Common myeloid progenitor, CD34-positive (primary cell): ENCODE data around the gene SORL1.
A peak's percentile ranks its signal among the peaks of the same experiment; 100 is the strongest.

Source experiments
- CTCF ChIA-PET: fragments of 350-600 bp; sonication (Branson Sonifier 250); formaldehyde crosslinking; loops from one replicate; lab custom pipeline; 2021; ENCODE audit warnings: antibody characterized with exemption; lab: Charles Lee
- POLR2A ChIA-PET: fragments of 350-600 bp; sonication (Branson Sonifier 250); formaldehyde crosslinking; loops from one replicate; lab custom pipeline; 2021; ENCODE audit warnings: antibody characterized with exemption; lab: Charles Lee
- DNase-seq, 3 donors: peaks; one replicate each; pipeline versions ENCODE4 v3.0.0 to v3.0.0-alpha.2; 2013
- H3K27ac ChIP-seq, 2 experiments: 1 replicate in 1 of 2; 2 replicates in 1 of 2; pipeline ENCODE4 v1.7.0; 2013; ENCODE audit warnings: inconsistent platforms in 2 of 2, low read length in 2 of 2, mild to moderate bottlenecking in 2 of 2, low read depth in 1 of 2, moderate library complexity in 1 of 2; ENCODE audit not compliant: severe bottlenecking in 2 of 2, insufficient read depth in 1 of 2, poor library complexity in 1 of 2
- H3K27me3 ChIP-seq, 5 experiments: replicated peaks in 2 of 5; 1 replicate in 3 of 5; 2 replicates in 2 of 5; pipeline versions ENCODE4 v1.6.1 to v1.7.0; 2013; ENCODE audit warnings: low read length in 4 of 5, mild to moderate bottlenecking in 2 of 5, moderate library complexity in 2 of 5, inconsistent platforms in 1 of 5; ENCODE audit not compliant: insufficient read depth in 5 of 5, control insufficient read depth in 4 of 5
- H3K36me3 ChIP-seq, 4 experiments: 1 replicate in 2 of 4; 2 replicates in 2 of 4; pipeline versions ENCODE4 v1.6.1 to v1.7.0; 2013; ENCODE audit warnings: low read length in 3 of 4, control low read depth in 1 of 4, mild to moderate bottlenecking in 1 of 4; ENCODE audit not compliant: control insufficient read depth in 4 of 4, insufficient read depth in 4 of 4
- H3K4me1 ChIP-seq, 4 experiments: 1 replicate in 3 of 4; 2 replicates in 1 of 4; pipeline versions ENCODE4 v1.6.1 to v1.7.1; 2013; ENCODE audit warnings: low read length in 3 of 4, mild to moderate bottlenecking in 3 of 4, control low read depth in 1 of 4, inconsistent platforms in 1 of 4, moderate library complexity in 1 of 4; ENCODE audit not compliant: control insufficient read depth in 4 of 4, insufficient read depth in 4 of 4; ENCODE audit errors: control extremely low read depth in 1 of 4
- H3K4me3 ChIP-seq, 7 experiments: 1 replicate in 4 of 7; 2 replicates in 3 of 7; pipeline versions ENCODE4 v1.5.1 to v1.7.0; 2013; ENCODE audit warnings: mild to moderate bottlenecking in 7 of 7, low read length in 6 of 7, moderate library complexity in 6 of 7, inconsistent platforms in 2 of 7, low read depth in 2 of 7, control low read depth in 1 of 7; ENCODE audit not compliant: insufficient read depth in 4 of 7, control insufficient read depth in 1 of 7; ENCODE audit errors: extremely low read depth in 1 of 7
- H3K9me3 ChIP-seq, 5 experiments: 1 replicate in 4 of 5; 2 replicates in 1 of 5; pipeline versions ENCODE4 v1.6.1 to v1.7.1; 2013; ENCODE audit warnings: low read length in 4 of 5, mild to moderate bottlenecking in 2 of 5, inconsistent platforms in 1 of 5, low read depth in 1 of 5, moderate library complexity in 1 of 5; ENCODE audit not compliant: control insufficient read depth in 4 of 5, insufficient read depth in 2 of 5; ENCODE audit errors: control extremely low read depth in 1 of 5
- WGBS: methylation state at CpG from one replicate; pipeline ENCODE4 v1.1.5; 2013; ENCODE audit not compliant: insufficient coverage; 5-methylcytosine and 5-hydroxymethylcytosine counted together

Gene SORL1

DNA sequence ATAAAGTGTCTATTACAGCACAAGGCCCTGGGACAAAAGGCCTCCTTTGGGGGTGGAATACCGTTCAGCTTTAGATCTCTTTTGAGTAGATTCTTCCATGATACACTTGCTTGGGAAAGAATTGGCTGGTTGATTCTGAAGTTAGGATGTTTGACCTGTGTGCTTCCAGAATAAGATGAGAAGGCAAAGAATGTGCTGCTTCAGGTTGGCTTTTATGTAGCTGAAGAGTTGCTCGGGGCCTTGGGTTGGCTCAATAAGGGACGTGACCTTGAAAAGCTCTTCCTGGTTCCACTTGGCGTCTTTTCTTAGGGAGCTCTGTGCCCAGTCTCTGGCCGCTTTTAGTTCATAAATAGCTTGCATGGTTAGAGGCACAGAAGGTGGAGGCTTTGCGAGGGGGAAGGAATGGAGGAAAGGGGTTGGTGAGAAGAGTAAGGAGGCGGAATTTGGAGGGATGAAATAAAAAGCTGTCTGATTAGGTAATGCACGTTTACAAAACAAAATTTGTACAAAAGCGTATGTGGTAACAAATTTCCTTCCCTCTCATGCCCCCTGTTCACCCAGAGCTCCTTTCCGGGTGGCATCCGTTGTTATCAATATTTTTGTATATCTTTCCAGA lies 4.8 kb downstream of the SORL1 start:
- DNase-seq, result no peak
- Histone ChIP-seq H3K9me3 (no peaks in the 10 kb centered on the region), H3K27ac (no peak overlapping the region), H3K4me1 (peaks cover 22 to 45% (median 41%) of the 10 kb centered on the region in 4 experiments), H3K36me3 (peaks cover 5 to 13% (median 9%) of the 10 kb centered on the region in 4 experiments), H3K27me3 (no peaks in the 10 kb centered on the region), H3K4me3 (peak overlapping the region in 1 of 7 experiments; percentile 47)
- 86% methylated on average over 7 of the region's 11 CpGs for WGBS
- POLR2A ChIA-PET, result no interaction called here
- CTCF ChIA-PET, result interaction anchor here (1.1 to 1.9 kb wide), 8 partner anchors 8 to 132 kb away, joined by 3 to 8 read pairs (median 4); no protein-coding TSS in a partner anchor

DNA sequence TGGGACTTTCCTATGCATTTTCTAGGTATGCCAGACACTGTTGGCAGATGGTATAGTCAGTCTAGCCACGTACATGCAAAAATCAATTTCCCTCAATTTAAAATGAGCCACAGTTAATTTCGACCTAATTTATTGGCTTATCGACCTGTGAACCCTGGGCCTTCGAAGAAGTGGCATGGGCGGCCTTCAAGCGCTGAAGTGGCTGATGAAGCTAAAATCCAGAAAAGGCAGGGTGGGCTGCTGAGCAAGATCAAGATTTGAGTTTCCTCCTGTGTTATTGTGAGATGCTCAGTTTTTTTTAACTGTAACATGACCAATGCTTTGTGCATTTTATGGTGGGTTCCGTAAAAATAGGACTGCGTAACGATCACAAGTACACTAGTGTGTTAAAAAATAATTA lies 6.4 kb downstream of the SORL1 start:
- Histone ChIP-seq H3K4me1 (peaks cover 17 to 46% (median 33%) of the 10 kb centered on the region in 4 experiments), H3K27me3 (no peaks in the 10 kb centered on the region)

DNA sequence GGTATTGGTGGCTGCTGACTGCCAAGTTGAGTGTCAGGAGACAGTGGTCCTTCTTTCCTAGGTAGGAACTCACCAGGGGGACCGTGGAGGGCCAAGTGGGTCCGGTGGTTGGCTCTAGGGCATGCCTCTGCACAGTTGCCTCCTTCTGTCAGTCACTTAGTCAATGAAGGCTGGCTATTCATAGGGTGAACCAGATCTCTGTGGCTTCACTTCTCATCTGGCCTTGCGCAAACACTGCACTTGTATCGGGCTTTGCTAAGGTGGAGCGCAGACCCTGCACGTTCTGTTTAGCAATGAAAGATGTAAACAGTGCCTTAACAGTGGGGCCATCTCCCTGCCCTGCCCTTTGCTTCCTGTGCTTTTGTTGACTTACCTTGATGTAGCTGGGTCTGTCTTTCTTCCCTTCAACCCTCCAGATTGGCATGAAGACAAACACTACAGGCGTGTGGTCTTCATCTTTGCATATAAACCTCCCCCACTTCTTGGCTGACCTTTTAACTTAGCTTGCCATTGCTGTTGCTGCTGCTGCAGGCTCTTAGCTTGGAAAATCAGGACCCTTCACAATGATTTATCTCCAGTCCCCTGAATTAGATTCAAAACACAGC lies 7.4 kb downstream of the SORL1 start:
- peaks cover 18 to 46% (median 33%) of the 10 kb centered on the region in 4 experiments for H3K4me1 ChIP-seq
- ChIA-PET POLR2A (no interaction called here), CTCF (interaction anchor here (1.1 to 1.5 kb wide), 3 partner anchors 9 to 144 kb away, joined by 3 to 5 read pairs (median 4); no protein-coding TSS in a partner anchor)
- DNase-seq, result no peak
- no peaks in the 10 kb centered on the region for H3K27me3 ChIP-seq
- H3K27ac ChIP-seq, result no peak overlapping the region
- H3K9me3 ChIP-seq, result no peaks in the 10 kb centered on the region
- H3K36me3 ChIP-seq, result peaks cover 5 to 13% (median 9%) of the 10 kb centered on the region in 4 experiments
- no peak overlapping the region for H3K4me3 ChIP-seq
- whole genome bisulfite sequencing, result 99% methylated on average over 6 of the region's 7 CpGs

More for the DNA sequence above, 6.4 kb downstream of the SORL1 start:
- Histone ChIP-seq H3K4me3 (no peak overlapping the region), H3K9me3 (no peaks in the 10 kb centered on the region), H3K36me3 (peaks cover 5 to 13% (median 9%) of the 10 kb centered on the region in 4 experiments), H3K27ac (no peak overlapping the region)
- ChIA-PET CTCF (interaction anchor here (0.7 to 1.0 kb wide), 3 partner anchors 9 to 96 kb away, joined by 3 read pairs; no protein-coding TSS in a partner anchor), POLR2A (no interaction called here)
- DNase-seq, result no peak
- 100% methylated on average over 5 of the region's 9 CpGs for WGBS

DNA sequence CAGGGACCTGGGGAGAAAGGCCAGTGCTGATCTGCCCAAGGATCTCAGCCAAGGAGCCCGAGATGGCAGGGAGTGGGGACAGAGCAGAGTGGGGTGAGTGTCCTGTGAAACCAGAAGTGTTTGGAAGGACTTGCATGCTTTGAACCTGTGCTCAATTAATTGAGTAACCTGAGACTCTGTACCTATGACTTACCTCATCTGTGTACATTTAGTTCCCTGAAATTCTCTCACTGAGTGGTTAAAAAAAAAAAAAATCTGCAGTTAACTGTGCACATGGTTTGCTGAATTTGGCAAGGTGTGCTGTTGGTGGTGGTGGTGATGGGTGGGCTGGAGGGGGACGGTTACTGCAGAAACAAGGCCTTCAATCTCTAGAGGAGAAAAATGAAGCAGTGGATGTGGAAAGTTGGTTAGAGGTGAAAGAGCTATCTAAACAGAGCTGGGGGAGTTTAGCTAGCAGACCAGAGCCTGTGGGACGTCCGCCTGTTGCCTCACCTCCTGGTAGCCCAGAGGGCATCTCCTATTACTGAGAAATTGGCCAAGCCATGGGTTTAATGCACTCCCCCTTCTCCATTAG lies 8.9 kb downstream of the SORL1 start:
- DNase-seq, result no peak
- H3K4me3 ChIP-seq, result no peak overlapping the region
- H3K27ac ChIP-seq, result no peak overlapping the region
- H3K27me3 ChIP-seq, result no peaks in the 10 kb centered on the region
- CTCF ChIA-PET, result interaction anchor here (1.1 to 1.8 kb wide), 3 partner anchors 24 to 145 kb away, joined by 3 to 5 read pairs (median 4); no protein-coding TSS in a partner anchor
- POLR2A ChIA-PET, result no interaction called here
- no peaks in the 10 kb centered on the region for H3K9me3 ChIP-seq
- H3K36me3 ChIP-seq, result peaks cover 5 to 13% (median 7%) of the 10 kb centered on the region in 4 experiments
- WGBS, result 93% methylated on average over 4 of the region's 4 CpGs
- peaks cover 13 to 49% (median 34%) of the 10 kb centered on the region in 4 experiments for H3K4me1 ChIP-seq

DNA sequence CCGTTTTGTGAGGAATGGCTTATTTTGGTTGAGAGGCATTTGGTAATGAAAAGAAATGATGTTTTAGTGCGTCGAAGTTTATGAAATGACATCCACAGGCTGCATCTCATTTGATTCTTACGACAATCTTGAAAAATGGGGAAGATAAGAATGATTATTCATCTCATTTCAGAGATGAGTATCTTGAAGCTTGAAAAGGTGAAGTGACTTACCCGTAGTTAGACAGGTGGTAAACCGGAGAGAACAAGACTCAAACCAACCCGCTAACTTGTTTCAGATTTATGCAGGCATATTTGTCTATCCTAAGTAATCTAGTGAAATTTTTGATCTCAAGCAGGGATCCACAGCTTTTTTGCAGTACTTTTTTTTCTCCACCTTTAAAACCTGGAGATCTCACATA lies 9.7 kb downstream of the SORL1 start:
- Histone ChIP-seq H3K36me3 (peaks cover 2 to 11% (median 7%) of the 10 kb centered on the region in 4 experiments), H3K4me1 (peaks cover 13 to 51% (median 38%) of the 10 kb centered on the region in 4 experiments), H3K27ac (no peak overlapping the region), H3K9me3 (no peaks in the 10 kb centered on the region), H3K27me3 (no peaks in the 10 kb centered on the region), H3K4me3 (no peak overlapping the region)
- ChIA-PET CTCF (interaction anchor here (0.9 to 3.4 kb wide), 5 partner anchors 15 to 44 kb away, joined by 3 to 15 read pairs (median 3); no protein-coding TSS in a partner anchor), POLR2A (no interaction called here)
- 100% methylated on average over 2 of the region's 7 CpGs for WGBS
- no peak for DNase-seq

DNA sequence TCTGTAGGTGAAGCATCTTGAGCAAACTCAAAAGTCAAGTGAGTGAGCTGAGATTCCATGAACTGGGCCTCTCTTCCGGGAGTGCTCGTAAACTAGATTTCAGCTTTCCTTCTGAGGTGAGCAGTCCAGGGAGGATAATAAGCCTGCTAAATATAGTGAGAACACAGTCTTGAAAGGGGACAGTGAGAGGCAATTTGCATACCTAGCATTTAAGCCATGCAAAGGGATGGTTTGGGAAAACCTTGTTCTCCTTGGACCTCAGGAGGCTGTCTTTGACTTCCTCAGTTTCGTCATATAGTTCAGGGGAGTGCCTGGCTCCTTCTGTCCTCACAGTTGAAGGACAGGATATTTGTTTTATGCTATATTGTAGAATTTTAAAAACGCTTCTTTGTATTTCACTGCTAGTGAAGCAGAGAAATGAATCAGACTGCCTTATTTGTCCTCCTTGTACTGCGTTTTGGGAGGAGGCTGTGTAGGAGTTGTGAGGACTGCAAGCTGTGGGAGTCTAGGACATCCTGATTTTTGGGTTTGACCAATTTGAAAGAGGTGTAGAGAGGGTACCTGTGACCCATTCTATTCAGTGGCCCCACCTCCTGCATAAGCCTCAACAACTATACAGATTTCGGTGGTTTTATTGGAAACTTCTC lies 11.7 kb downstream of the SORL1 start:
- Histone ChIP-seq H3K4me1 (peaks cover 17 to 69% (median 56%) of the 10 kb centered on the region in 4 experiments), H3K4me3 (peak overlapping the region in 1 of 7 experiments; percentile 33), H3K36me3 (peaks cover 0 to 6% (median 4%) of the 10 kb centered on the region in 4 experiments), H3K27me3 (no peaks in the 10 kb centered on the region), H3K27ac (no peak overlapping the region), H3K9me3 (no peaks in the 10 kb centered on the region)
- POLR2A ChIA-PET, result interaction anchor here (1.1 to 1.2 kb wide), 2 partner anchors 13 to 47 kb away, joined by 3 to 4 read pairs; no protein-coding TSS in a partner anchor
- no peak for DNase-seq
- CTCF ChIA-PET, result interaction anchor here (0.9 to 6.1 kb wide), 7 partner anchors 7 to 45 kb away, joined by 3 to 50 read pairs (median 4); partner anchors contain the start of gene SORL1
- WGBS, result 84% methylated on average over 6 of the region's 6 CpGs
